Keratinocyte (primary cell): ENCODE results near the gene FHOD3. TPM values are rescaled to one million over a fixed set of nuclear protein-coding genes. Genes with fewer than 3 reads are reported as not detected.

ENCODE experiments used
- DNase-seq: peaks from one replicate; pipeline ENCODE4 v3.0.0-alpha.2; 2011; ENCODE audit warnings: low read depth, missing footprints, low spot score
- FAIRE-seq: peaks from 2 replicates; lab custom pipeline; 2011; peaks lifted over from hg19 to GRCh38; lab: Jason Lieb, UNC
- H2AFZ ChIP-seq: 2 replicates; pipeline ENCODE4 v1.6.0; 2012; ENCODE audit warnings: low read length, control low read depth, inconsistent platforms; ENCODE audit not compliant: control insufficient read depth
- H3K27ac ChIP-seq: 2 replicates; pipeline ENCODE4 v1.5.1; 2011; ENCODE audit warnings: low read length; ENCODE audit not compliant: control insufficient read depth, insufficient read depth
- H3K27me3 ChIP-seq: 3 replicates; pipeline ENCODE4 v1.6.0; 2011; ENCODE audit warnings: low read length; ENCODE audit not compliant: control insufficient read depth, insufficient read depth; ENCODE audit errors: extremely low read depth
- H3K36me3 ChIP-seq, 2 experiments: 2 replicates in 1 of 2; 3 replicates in 1 of 2; pipeline ENCODE4 v1.5.1; 2011; ENCODE audit warnings: low read length in 2 of 2, mild to moderate bottlenecking in 1 of 2; ENCODE audit not compliant: control insufficient read depth in 2 of 2, insufficient read depth in 2 of 2; ENCODE audit errors: extremely low read depth in 1 of 2
- H3K4me1 ChIP-seq: 3 replicates; pipeline ENCODE4 v1.5.1; 2011; ENCODE audit warnings: low read length; ENCODE audit not compliant: control insufficient read depth, insufficient read depth; ENCODE audit errors: extremely low read depth
- H3K4me2 ChIP-seq: 3 replicates; pipeline ENCODE4 v1.6.0; 2011; ENCODE audit warnings: low read depth, low read length; ENCODE audit not compliant: control insufficient read depth, insufficient read depth; ENCODE audit errors: extremely low read depth
- H3K4me3 ChIP-seq, 3 experiments: fragments of 200-600 bp in 1 of 3; sonication (generic) in 1 of 3; 2 replicates in 2 of 3; 3 replicates in 1 of 3; pipeline ENCODE4 v1.5.1; 2011 to 2016; ENCODE audit warnings: low read length in 3 of 3, mild to moderate bottlenecking in 3 of 3, control low read depth in 2 of 3, inconsistent platforms in 1 of 3, low read depth in 1 of 3, mixed read lengths in 1 of 3, mixed run types in 1 of 3, moderate library complexity in 1 of 3; ENCODE audit not compliant: control insufficient read depth in 2 of 3, insufficient read depth in 2 of 3; ENCODE audit errors: extremely low read depth in 1 of 3
- H3K79me2 ChIP-seq: 2 replicates; pipeline ENCODE4 v1.6.0; 2012; ENCODE audit warnings: low read length; ENCODE audit not compliant: control insufficient read depth, insufficient read depth
- H3K9ac ChIP-seq: 3 replicates; pipeline ENCODE4 v1.6.0; 2011; ENCODE audit warnings: low read length; ENCODE audit not compliant: control insufficient read depth, insufficient read depth; ENCODE audit errors: extremely low read depth
- H3K9me1 ChIP-seq: 3 replicates; pipeline ENCODE4 v1.6.0; 2011; ENCODE audit warnings: low read length; ENCODE audit not compliant: control insufficient read depth, insufficient read depth; ENCODE audit errors: extremely low read depth
- H3K9me3 ChIP-seq: 2 replicates; pipeline ENCODE4 v1.5.1; 2012; ENCODE audit warnings: low read depth, low read length; ENCODE audit not compliant: control insufficient read depth
- H4K20me1 ChIP-seq: 3 replicates; pipeline ENCODE4 v1.6.0; 2011; ENCODE audit warnings: low read length; ENCODE audit not compliant: control insufficient read depth, insufficient read depth; ENCODE audit errors: extremely low read depth
- CTCF ChIP-seq, 3 experiments: IDR thresholded peaks in 1 of 3; conservative IDR thresholded peaks in 1 of 3; optimal IDR thresholded peaks in 1 of 3; 2 replicates in 2 of 3; 3 replicates in 1 of 3; pipeline versions ENCODE3 to v1.5.1; 2011; ENCODE audit warnings: low read length in 3 of 3, mild to moderate bottlenecking in 3 of 3, moderate library complexity in 2 of 3, control low read depth in 1 of 3, inconsistent platforms in 1 of 3; ENCODE audit not compliant: insufficient read depth in 2 of 3; ENCODE audit errors: extremely low read depth in 1 of 3
- EZH2 ChIP-seq: IDR thresholded peaks from one replicate; pipeline ENCODE4 v1.6.1; 2012; ENCODE audit warnings: inconsistent platforms, mild to moderate bottlenecking, low read length, moderate library complexity
- dilution Hi-C: fragments of 300-500 bp; cut with MboI; formaldehyde crosslinking; loops from one replicate; pipeline ENCODE4 v1.7.0; 2020; ENCODE audit warnings: low sequenced_read_pairs; ENCODE audit not compliant: extremely low pct_ligation_motif_present
- polyA plus RNA-seq, 5 experiments: library from polyadenylated mRNA; depleted of rRNA in 3 of 5; stranded (reverse) in 3 of 5; stranded (forward) in 1 of 5; unstranded in 1 of 5; fragments of >200 nt; gene quantifications; 1 replicate in 1 of 5; 2 replicates in 3 of 5; 3 replicates in 1 of 5; pipeline versions ENCODE4 v1.2.1 to v1.2.3, GENCODE V29; 2011 to 2012; ENCODE audit warnings: missing spikeins in 2 of 5, low read depth in 1 of 5, low replicate concordance in 1 of 5

The FHOD3 gene
- polyA plus RNA-seq, 1 donor (not counting 4 experiments of a cell fraction or from before 2014, with no cell fraction given) = 7.7 TPM

- no peak for FAIRE-seq
- Histone ChIP-seq H3K9me3 (no peaks in the 10 kb centered on the region), H3K27me3 (no peaks in the 10 kb centered on the region), H3K9me1 (no peaks in the 10 kb centered on the region), H3K4me2 (no peak overlapping the region), H3K4me1 (peaks cover 10% of the 10 kb centered on the region), H3K79me2 (no peaks in the 10 kb centered on the region), H4K20me1 (no peaks in the 10 kb centered on the region), H3K27ac (no peak overlapping the region), H2AFZ (no peak overlapping the region), H3K4me3 (no peak overlapping the region), H3K36me3 (no peaks in the 10 kb centered on the region), H3K9ac (no peak overlapping the region)
- TF ChIP-seq CTCF (optimal IDR thresholded peaks at IDR 0.05 in 1 of 3, IDR thresholded peaks at IDR 0.05 in 1 of 3, conservative IDR thresholded peaks at IDR 0.05 in 1 of 3; ENCODE audit: extremely low read depth in 1 of 3, insufficient read depth in 2 of 3, low read length in 3 of 3) (no peak), EZH2 (no peak)
- DNase-seq = no peak
- dilution Hi-C loops = no loop called here
Observed at GRCh38 chr18:36652503-36652902, 355.0 kb downstream of the FHOD3 start.

- no peaks in the 10 kb centered on the region for H3K9me1 ChIP-seq
- no peaks in the 10 kb centered on the region for H3K36me3 ChIP-seq
- dilution Hi-C loops = no loop called here
- H3K4me1 ChIP-seq = peaks cover 10% of the 10 kb centered on the region
- H2AFZ ChIP-seq = no peak overlapping the region
- TF ChIP-seq EZH2 = no peak
- TF ChIP-seq CTCF (optimal IDR thresholded peaks at IDR 0.05 in 1 of 3, IDR thresholded peaks at IDR 0.05 in 1 of 3, conservative IDR thresholded peaks at IDR 0.05 in 1 of 3; ENCODE audit: extremely low read depth in 1 of 3, insufficient read depth in 2 of 3, low read length in 3 of 3) = no peak
- H4K20me1 ChIP-seq = no peaks in the 10 kb centered on the region
- H3K79me2 ChIP-seq = no peaks in the 10 kb centered on the region
- H3K4me3 ChIP-seq = no peak overlapping the region
- H3K4me2 ChIP-seq = no peak overlapping the region
- H3K27ac ChIP-seq = no peak overlapping the region
- FAIRE-seq (no peak), DNase-seq (no peak)
- H3K27me3 ChIP-seq = no peaks in the 10 kb centered on the region
- no peak overlapping the region for H3K9ac ChIP-seq
- H3K9me3 ChIP-seq = no peaks in the 10 kb centered on the region
Observed at GRCh38 chr18:36653141-36653869, 355.8 kb downstream of the FHOD3 start.
